GM12891 (cell line): ENCODE measurements around the gene ANTXR2.
"Not testable (repeated sequence)": the region's sequence is repeated elsewhere in the genome, so short reads cannot be mapped to it uniquely, and the experiment has no call there.

Source experiments
- POLR2A ChIP-seq: IDR thresholded peaks from 2 replicates; pipeline ENCODE4 v1.6.1; 2011; ENCODE audit warnings: low read depth, low read length, control low read depth
- POLR2AphosphoS5 ChIP-seq: IDR thresholded peaks from 2 replicates; pipeline ENCODE4 v1.6.1; 2011; ENCODE audit warnings: low read depth, low read length, control low read depth
- POU2F2 ChIP-seq: IDR thresholded peaks from 2 replicates; pipeline ENCODE4 v1.6.1; 2011; ENCODE audit warnings: low read depth, mild to moderate bottlenecking, control low read depth, low read length, moderate library complexity

DNA sequence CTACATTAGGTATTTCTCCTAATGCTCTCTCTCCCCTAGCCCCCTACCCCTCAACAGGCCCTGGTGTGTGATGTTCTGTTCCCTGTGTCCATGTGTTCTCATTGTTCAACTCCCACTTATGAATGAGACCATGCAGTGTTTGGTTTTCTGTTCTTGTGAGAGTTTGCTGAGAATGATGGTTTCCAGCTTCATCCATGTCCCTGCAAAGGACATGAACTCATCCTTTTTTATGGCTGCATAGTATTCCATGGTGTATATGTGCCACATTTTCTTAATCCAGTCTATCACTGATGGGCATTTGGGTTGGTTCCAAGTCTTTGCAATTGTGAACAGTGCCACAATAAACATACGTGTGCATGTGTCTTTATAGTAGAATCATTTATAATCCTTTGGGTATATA is 184.0 kb downstream of the ANTXR2 start:
- TF ChIP-seq POLR2A, POU2F2, POLR2AphosphoS5: not testable (repeated sequence)
